ENCODE data around the gene EHMT2. TPM values are rescaled to one million over a fixed set of nuclear protein-coding genes. Genes with fewer than 3 reads are reported as not detected.
"Not testable (repeated sequence)": the region's sequence is repeated elsewhere in the genome, so short reads cannot be mapped to it uniquely, and the experiment has no call there.

The EHMT2 gene
- total RNA-seq, 1 experiment from 2014 or later = 49.6 TPM

GRCh38 chr6:31870385-31870921, 27.0 kb downstream of the EHMT2 start:
- no peak for DNase-seq (ENCODE audit: low spot score)

GRCh38 chr6:31869343-31869742, 28.2 kb downstream of the EHMT2 start:
- DNase-seq (ENCODE audit: low spot score) = no peak

- not testable (repeated sequence) for DNase-seq (ENCODE audit: low spot score)
Measured at GRCh38 chr6:31868658-31868971, 28.9 kb downstream of the EHMT2 start.

GRCh38 chr6:31865205-31866118, 32.0 kb downstream of the EHMT2 start:
- no peak for DNase-seq (ENCODE audit: low spot score)

- DNase-seq (ENCODE audit: low spot score) = no peak
Measured at GRCh38 chr6:31864818-31865204, 32.7 kb downstream of the EHMT2 start.

- not testable (repeated sequence) for DNase-seq (ENCODE audit: low spot score)
Measured at GRCh38 chr6:31864123-31864562, 33.4 kb downstream of the EHMT2 start.

GRCh38 chr6:31862344-31863235, 34.9 kb downstream of the EHMT2 start, which contains the start of gene NEU1:
Gene NEU1, minus strand, starts transcription at chr6:31862821. Its CDS starts 45 bp downstream, at chr6:31862776.
- peak; percentile 100 for DNase-seq (ENCODE audit: low spot score)

GRCh38 chr6:31861919-31862343, 35.6 kb downstream of the EHMT2 start:
- DNase-seq (ENCODE audit: low spot score) = no peak

GRCh38 chr6:31861150-31861549, 36.3 kb downstream of the EHMT2 start:
- DNase-seq (ENCODE audit: low spot score) = no peak

- DNase-seq (ENCODE audit: low spot score) = no peak
Measured at GRCh38 chr6:31860349-31860748, 37.1 kb downstream of the EHMT2 start.

GRCh38 chr6:31859923-31860322, 37.6 kb downstream of the EHMT2 start:
- no peak for DNase-seq (ENCODE audit: low spot score)

- no peak for DNase-seq (ENCODE audit: low spot score)
Measured at GRCh38 chr6:31858707-31859106, 38.8 kb downstream of the EHMT2 start.

- not testable (repeated sequence) for DNase-seq (ENCODE audit: low spot score)
Measured at GRCh38 chr6:31857774-31858173, 39.7 kb downstream of the EHMT2 start.

GRCh38 chr6:31851980-31852718, 45.3 kb downstream of the EHMT2 start:
- DNase-seq (ENCODE audit: low spot score) = not testable (repeated sequence)

GRCh38 chr6:31851485-31851832, 46.0 kb downstream of the EHMT2 start:
- DNase-seq (ENCODE audit: low spot score) = no peak

GRCh38 chr6:31850765-31851484, 46.6 kb downstream of the EHMT2 start:
- DNase-seq (ENCODE audit: low spot score) = no peak

GRCh38 chr6:31847276-31847978, 50.1 kb downstream of the EHMT2 start:
- DNase-seq (ENCODE audit: low spot score) = no peak

GRCh38 chr6:31844507-31844906, 53.0 kb downstream of the EHMT2 start:
- no peak for DNase-seq (ENCODE audit: low spot score)

- no peak for DNase-seq (ENCODE audit: low spot score)
Measured at GRCh38 chr6:31842053-31842452, 55.4 kb downstream of the EHMT2 start.

- DNase-seq (ENCODE audit: low spot score) = not testable (repeated sequence)
Measured at GRCh38 chr6:31839779-31840126, 57.7 kb downstream of the EHMT2 start.
